ENCODE measurements around the gene TCF20. TPM values are rescaled to one million over a fixed set of nuclear protein-coding genes. Genes with fewer than 3 reads are reported as not detected.

TCF20 gene
- total RNA-seq, 4 donors from 2014 or later = 17.4 to 28.8 (median 24.7) TPM

GRCh38 chr22:42284643-42285181, 14.3 kb upstream of the TCF20 start:
- Histone ChIP-seq H3K4me1 (peaks cover 0 to 25% (median 17%) of the 10 kb centered on the region in 4 donors), H3K4me3 (no peak overlapping the region), H3K27me3 (peaks cover 0 to 27% of the 10 kb centered on the region in 2 donors), H3K27ac (no peak overlapping the region), H3K36me3 (no peaks in the 10 kb centered on the region), H3K9me3 (no peaks in the 10 kb centered on the region)
- no peak for TF ChIP-seq EP300 (IDR thresholded peaks at IDR 0.05)
- no peak for TF ChIP-seq CTCF (IDR thresholded peaks at IDR 0.05)
- no peak for TF ChIP-seq POLR2A (IDR thresholded peaks at IDR 0.05)
- WGBS, 2 donors = 76 to 92% methylated on average over 11 to 14 of the region's 14 CpGs
- DNase-seq (ENCODE audit: low spot score in 2 of 2) = no peak

- DNase-seq (ENCODE audit: low spot score in 2 of 2) = no peak
- TF ChIP-seq EP300 (IDR thresholded peaks at IDR 0.05) (no peak), CTCF (IDR thresholded peaks at IDR 0.05) (no peak), POLR2A (IDR thresholded peaks at IDR 0.05) (no peak)
- Histone ChIP-seq H3K4me1 (peaks cover 0 to 22% (median 15%) of the 10 kb centered on the region in 4 donors), H3K9me3 (no peaks in the 10 kb centered on the region), H3K36me3 (no peaks in the 10 kb centered on the region), H3K27me3 (peaks cover 0 to 27% of the 10 kb centered on the region in 2 donors), H3K27ac (no peak overlapping the region), H3K4me3 (peak overlapping the region in 1 of 4 donors; percentile 52)
- WGBS, 2 donors = 49 to 60% methylated on average over 6 to 7 of the region's 7 CpGs
Measured at GRCh38 chr22:42284202-42284591, 13.7 kb upstream of the TCF20 start.

GRCh38 chr22:42283278-42284201, 13.1 kb upstream of the TCF20 start:
- peak overlapping the region; percentile 22 to 52 (median 37) for H3K4me3 ChIP-seq
- 4 to 8% methylated on average over 30 to 58 of the region's 72 CpGs for WGBS, 2 donors
- no peaks in the 10 kb centered on the region for H3K9me3 ChIP-seq
- H3K4me1 ChIP-seq = peaks cover 0 to 22% (median 15%) of the 10 kb centered on the region in 4 donors
- peaks cover 0 to 27% of the 10 kb centered on the region in 2 donors for H3K27me3 ChIP-seq
- H3K36me3 ChIP-seq = no peaks in the 10 kb centered on the region
- peak overlapping the region in 1 of 4 donors; percentile 61 for H3K27ac ChIP-seq
- TF ChIP-seq CTCF (IDR thresholded peaks at IDR 0.05) (no peak), POLR2A (IDR thresholded peaks at IDR 0.05) (no peak), EP300 (IDR thresholded peaks at IDR 0.05) (no peak)
- no peak for DNase-seq (ENCODE audit: low spot score in 2 of 2)

- no peaks in the 10 kb centered on the region for H3K9me3 ChIP-seq
- TF ChIP-seq CTCF (IDR thresholded peaks at IDR 0.05) (no peak), POLR2A (IDR thresholded peaks at IDR 0.05) (no peak), EP300 (IDR thresholded peaks at IDR 0.05) (no peak)
- H3K27me3 ChIP-seq = peaks cover 0 to 27% of the 10 kb centered on the region in 2 donors
- peak overlapping the region; percentile 22 to 52 (median 37) for H3K4me3 ChIP-seq
- peaks cover 0 to 22% (median 15%) of the 10 kb centered on the region in 4 donors for H3K4me1 ChIP-seq
- 13 to 25% methylated on average over 14 of the region's 14 CpGs for WGBS, 2 donors
- no peak for DNase-seq (ENCODE audit: low spot score in 2 of 2)
- no peaks in the 10 kb centered on the region for H3K36me3 ChIP-seq
- H3K27ac ChIP-seq = peak overlapping the region in 1 of 4 donors; percentile 61
Measured at GRCh38 chr22:42282943-42283277, 12.5 kb upstream of the TCF20 start.

All from tibial nerve (tissue), 4 donors.